ENCODE data around the gene HOXA3.

HOXA3 gene

DNA sequence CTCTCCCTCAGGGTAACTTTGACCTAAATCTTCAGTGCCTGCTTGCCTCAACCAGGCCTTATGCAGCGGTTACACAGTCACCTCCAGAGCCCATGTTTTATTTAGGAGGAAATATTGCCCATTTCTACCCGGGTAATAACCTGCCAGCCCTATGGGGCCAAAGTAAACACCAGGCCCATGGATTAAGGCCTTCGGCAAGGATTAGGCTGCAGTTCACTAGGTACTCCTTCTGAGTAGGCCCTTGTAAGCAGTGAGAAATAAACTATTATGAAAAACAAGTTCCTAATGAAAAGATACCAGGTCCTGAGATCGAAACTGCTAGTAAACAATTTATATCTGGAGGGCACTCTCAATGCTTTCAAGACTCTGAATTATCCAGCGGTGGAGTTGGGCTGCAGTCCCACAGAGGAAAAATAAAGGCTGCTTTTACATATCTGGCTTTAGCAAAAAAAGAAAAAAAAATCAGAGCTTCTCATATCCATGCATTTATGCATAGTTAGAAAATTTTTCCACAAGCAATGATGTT is 25.5 kb upstream of the HOXA3 start:
- no peak for DNase-seq

DNA sequence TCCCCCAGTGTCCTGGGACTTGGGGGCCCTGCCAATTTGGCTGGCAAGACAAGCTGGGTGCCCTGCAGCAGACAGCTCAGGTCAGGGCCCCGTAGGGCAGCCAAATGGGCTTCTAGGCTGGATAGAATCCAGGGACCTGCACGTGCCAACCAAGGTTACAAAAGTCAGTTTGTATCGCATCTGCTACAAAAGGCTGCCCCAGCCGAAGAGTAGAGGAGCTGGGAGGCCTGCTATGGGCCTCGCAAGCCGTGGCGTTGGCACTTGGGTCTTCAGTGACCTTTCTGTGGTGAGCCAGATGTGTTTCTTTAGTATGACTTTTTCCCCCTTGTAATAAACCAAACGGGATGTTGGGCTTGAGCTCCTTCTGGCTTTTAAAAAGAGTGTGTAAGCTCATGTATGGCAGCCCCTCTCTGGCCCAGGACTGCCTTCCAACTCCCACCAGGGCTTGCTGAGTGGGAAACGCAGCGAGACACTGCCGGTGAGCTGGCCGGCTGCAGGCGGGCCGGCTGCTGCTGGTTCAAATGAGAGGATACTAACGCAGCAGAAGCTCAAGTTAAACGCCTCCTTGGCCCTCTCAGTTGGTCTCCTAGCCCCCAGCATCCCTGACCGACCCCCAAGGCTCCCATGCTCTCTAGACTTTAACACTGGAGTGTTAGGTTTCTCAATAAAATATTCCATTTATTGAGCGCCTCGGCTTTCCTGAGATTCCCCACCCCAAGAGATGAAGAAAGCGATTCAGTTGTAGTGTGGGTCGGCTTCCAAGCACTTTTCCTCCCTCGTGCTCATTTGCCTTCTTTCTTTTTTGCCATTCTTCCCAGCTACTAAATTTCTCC is 24.8 kb upstream of the HOXA3 start:
- no peak for DNase-seq

DNA sequence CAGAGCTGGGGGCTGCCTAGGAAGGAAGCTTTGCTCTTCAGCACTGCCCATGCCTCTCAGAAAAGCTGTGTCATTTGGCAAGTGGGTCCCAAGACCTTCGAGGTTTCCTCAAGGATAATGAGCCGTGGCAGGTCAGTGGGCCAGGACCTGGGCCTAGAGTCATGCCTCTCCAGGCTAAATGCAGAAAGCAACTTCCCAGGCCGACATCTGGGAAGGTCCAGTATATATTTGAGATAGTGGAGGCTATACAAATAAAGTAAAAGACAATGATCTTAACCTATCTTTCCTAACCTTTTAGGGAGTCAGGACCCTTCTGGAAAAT is 24.1 kb upstream of the HOXA3 start:
- DNase-seq: no peak

DNA sequence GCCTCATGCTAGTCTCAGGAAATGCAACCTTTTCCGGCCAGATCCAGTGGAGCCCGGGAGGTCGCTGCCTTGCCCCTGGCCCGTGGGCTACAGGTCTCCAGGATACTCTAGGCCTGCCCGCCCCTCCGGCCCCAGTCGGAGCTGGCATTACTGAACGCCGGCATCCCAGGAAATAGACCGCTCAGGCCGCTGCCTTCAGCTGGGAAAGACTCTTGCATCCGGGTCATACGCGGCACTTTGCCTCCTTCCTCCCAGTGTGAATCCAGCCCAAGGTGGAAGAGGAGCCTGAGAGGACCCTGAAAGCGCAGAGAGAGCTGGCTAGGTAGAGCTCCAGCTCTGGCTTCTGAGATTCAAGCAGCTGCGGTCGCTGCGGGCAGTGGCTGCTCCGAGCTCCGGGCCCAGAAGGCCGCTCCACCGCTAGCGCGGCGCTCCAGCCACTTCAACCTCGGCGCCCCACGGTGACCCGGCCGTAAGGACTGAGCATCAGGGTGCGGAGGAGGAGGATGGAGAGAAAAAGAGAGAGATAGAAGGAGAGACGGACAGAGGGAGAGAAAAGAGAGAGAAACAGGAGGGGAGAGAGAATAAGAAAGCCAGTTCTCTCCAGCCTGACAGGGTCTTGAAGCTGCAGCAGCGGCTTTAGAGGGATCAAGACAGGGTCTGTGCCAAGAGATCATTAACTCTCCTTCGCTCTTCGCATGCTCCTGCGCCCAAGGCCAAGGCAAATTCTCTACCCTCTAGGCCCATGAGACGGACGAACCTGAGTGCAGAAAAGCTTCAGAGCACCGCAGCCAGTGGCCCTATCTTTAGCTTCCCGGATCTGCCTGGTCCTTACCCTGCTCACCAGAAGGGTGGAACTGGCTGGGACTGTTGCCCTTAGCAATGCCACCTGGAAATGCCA is 23.5 kb upstream of the HOXA3 start:
- DNase-seq: no peak

DNA sequence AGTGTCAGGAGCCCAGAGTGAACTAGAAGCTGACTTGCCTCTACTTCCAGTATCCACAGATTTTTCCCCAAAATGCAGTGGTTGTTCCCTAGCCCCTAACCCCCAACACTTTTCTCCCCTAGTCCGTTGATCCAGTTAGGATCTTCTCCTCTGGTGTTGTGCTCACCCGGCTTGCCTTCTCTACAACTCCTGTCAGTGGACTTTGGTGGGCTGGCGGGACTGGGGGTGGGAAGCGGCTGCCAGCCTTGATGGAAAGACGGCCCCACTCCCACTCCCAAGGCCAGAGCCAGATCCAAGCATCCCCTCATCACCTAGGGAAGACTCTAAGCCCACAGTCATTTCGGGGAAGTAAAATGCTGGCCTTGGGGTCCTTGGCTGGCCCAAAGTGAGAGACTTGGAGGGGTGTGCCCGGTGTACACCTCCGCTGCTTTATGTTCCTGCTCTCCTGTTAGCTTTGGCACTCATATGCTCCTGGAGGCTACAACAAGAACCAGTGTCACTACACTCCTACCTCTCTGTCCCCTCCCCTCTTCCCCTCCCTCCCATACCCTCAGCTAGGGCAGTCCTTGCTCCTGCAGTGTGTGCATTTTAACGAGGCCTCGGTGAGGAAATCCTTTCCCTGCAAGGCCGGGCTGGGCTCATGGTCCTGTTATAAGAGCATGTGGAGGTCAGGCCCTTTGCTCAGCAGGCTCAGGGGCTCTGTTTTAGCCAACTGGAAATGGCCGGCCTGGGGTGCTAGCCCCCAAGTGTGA is 22.7 kb upstream of the HOXA3 start:
- no peak for DNase-seq

DNA sequence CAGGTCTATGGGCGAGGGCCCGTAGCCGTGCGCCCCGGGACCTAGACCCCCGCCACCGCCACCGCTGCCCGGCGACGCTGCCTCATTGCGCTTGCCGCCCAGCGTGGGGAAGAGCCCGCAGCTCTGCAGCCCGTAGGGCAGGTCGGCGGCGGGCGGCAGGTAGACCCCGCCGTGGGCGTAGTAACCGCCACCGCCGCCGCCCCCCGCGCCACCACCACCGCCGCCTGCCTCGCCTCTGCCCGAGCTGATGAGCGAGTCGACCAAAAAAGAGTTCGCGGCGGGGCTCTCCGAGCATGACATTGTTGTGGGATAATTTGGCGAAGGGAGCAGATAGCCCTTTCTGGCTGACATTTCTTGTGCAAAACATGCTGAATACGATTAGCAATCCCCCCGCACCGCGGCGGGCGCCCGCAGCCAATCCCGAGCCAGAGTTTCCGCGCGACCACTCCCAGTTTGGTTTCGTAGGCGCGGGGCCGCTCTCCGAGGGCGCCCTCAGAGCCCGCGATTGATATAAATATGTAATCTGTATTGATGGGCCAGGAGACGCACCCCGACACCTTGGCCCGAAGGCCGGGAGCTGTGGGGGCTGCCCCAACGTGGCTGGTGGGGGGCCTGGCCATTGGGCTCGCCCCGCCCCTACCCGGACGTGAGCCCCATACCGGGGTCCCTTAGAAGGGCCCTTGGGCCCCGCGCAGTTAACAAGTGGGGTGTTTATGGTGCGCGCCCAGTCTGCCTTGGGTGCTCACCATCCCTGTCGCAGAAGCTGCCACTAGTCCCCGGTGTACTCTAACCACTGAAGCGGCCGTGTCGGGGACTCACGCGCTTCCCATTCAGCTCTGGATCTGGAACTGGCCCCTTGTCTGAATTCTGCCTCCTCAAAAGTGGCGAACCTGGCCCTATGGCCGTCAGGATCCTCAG is 21.8 kb upstream of the HOXA3 start, which contains the start of gene HOXA10:
TSS of gene HOXA10 (minus strand) at position 365 of the 918 bp plus-strand sequence. CDS start at position 351, 14 bp downstream.
- DNase-seq: peak; percentile 54 to 74

DNA sequence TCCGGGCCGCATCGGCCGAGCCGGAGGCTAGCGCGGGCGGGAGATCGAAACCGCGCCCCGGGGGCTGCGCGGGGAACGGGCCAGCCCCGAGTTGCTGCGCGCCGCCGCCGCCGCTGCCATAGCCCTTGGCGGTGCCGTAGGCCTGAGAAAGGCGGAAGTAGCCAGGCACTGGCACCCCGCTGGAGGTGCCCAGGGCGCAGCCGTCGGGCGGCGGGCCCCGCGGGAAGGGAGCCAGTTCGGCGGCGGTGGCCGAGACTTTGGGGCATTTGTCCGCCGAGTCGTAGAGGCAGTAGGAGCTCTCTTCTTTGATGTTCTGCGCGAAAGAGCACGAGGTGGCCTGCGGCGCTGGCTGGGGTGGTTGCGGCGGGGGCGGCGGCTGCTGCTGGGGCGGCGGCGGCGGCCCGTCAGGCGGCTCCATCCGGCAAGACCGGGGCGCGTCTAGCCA is 21.1 kb upstream of the HOXA3 start:
- peak; percentile 62 to 83 for DNase-seq

DNA sequence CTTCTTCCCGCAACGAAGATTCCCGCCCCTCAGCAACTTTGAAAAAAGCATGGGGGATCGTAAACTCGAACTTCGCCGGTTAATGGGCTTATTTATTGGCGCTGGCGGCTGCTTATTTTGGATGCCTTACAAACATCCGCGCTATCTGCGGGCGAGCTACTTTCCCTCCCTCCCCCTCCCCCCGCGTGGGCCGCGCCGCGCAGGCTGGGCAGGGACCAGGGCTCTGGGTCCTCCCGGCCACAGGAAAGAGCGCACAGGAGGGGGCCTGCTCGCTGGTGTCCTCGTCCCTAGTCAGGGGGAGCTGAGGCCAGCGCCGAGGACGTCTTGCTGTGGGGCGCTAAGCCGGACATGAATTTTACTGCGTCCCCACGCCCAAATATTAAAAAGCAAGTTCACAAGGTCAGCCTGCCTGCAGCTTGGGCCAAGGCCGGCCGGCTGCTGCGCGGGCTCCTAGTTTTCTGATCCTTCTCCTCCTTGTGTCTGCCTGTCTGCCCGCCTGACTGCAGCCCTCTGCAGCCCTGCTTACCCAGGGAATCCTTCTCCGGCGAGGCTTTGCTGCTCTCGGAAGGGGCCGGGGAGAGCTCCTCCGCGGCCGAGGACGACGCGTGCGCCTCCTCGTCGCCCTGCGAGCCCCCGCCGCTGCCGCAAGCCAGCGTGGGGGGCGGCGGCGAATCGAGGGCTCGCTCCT is 20.6 kb upstream of the HOXA3 start:
- DNase-seq: peak; percentile 60 to 83

DNA sequence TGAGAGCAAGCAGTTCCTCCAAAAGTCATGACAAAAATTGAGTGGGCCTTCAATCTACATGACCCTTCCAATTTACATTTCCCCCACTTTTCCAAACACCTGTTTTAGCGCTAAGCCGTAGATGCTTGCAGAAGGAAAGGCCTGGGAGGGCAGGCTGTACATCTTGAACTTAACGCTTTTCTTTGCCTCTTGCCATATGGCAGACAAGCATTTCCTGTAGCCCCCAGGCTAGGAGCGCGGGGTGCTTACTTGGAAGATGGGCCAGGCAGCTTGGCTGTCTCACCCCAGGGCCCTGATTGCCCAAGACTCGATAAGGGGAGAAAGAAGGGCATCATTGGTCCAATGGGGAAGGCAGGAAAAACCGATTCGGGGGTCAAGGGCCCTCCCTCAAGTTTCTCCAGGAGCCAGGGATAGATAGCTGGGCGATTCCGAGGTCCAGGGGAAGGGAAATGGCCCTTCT is 20.0 kb upstream of the HOXA3 start:
- peak in 1 of 2 experiments; percentile 49 for DNase-seq

DNA sequence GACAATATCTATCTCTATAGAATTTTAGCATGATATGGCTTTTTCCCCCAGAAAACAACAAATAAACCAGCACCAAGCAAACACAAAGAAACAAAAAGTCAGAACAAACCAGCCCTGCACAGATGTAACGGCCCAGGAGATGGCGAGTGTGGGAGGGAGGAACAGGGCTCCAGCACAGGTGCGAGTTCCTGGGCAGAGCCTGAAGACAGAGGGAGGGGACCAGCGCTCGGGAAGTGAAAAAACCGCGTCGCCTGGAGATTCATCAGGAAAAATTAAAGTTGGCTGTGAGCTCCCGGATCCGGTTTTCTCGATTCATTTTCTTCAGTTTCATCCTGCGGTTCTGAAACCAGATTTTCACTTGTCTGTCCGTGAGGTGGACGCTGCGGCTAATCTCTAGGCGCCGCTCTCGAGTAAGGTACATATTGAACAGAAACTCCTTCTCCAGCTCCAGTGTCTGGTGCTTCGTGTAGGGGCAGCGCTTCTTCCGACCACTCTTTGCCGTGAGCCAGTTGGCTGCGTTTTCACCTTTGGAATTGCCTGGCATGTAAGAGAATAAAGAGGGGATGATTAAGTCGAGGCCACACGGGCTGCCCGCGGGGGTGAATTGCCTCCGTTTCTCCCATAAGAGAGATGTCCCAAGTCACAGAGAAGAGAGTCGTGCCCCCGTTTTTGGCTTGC is 19.4 kb upstream of the HOXA3 start:
- peak; percentile 63 to 73 for DNase-seq

DNA sequence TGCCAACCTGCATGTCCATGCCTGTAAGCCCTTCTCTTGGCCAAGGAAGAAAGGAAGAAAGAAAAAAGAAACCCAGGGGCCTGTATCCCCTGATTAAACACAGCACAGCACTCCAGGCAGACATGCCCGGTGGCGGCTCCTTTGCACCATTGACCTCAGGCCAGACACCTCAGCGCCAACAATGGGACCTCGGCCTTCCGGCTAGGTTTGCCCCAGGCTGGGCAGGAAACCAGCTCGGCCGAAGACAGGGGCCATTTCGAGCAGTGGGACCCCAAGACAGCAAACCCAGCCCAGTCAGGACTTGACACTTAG is 18.9 kb upstream of the HOXA3 start:
- peak in 1 of 2 experiments; percentile 55 for DNase-seq

DNA sequence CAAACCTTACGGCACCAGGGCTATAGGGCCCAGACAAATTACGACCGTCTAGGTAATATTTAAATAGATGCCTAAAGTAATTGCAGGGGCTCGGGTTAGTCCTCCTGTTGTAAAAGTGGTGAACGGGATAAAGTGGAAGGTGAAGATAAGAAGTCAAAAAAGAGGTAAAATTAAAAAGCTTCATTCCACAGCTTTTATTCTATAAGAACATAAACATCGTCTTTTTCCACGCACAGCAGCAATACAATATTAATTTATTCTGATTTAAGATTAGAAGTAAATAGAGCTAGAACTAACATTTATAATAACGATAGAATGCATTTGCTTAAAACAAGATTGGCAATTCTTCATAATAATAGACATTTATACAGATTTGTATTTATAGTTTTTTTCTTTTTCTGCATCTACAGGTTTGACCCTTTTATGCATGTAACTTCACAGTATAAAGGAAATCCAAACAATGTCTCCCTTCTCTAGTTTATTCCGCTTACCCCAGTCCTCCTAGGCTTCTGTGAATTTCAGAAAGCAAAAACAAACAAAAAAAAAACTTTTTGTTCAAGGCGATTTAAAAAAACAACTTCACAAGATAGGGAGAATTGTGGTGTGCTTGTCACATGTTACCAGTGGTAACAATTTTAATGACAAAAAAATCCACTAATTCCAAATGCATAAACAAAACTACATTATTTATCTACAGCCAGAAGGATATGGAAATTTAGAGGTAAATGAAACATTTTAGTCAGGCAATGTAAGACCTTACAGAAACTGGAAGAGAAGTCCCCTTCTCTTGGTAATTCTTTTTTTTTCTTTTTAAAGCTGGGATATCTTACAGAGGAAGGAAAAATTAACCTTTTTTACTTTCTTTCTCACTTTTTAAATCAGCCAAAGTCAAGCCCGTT is 18.3 kb upstream of the HOXA3 start:
- no peak for DNase-seq

DNA sequence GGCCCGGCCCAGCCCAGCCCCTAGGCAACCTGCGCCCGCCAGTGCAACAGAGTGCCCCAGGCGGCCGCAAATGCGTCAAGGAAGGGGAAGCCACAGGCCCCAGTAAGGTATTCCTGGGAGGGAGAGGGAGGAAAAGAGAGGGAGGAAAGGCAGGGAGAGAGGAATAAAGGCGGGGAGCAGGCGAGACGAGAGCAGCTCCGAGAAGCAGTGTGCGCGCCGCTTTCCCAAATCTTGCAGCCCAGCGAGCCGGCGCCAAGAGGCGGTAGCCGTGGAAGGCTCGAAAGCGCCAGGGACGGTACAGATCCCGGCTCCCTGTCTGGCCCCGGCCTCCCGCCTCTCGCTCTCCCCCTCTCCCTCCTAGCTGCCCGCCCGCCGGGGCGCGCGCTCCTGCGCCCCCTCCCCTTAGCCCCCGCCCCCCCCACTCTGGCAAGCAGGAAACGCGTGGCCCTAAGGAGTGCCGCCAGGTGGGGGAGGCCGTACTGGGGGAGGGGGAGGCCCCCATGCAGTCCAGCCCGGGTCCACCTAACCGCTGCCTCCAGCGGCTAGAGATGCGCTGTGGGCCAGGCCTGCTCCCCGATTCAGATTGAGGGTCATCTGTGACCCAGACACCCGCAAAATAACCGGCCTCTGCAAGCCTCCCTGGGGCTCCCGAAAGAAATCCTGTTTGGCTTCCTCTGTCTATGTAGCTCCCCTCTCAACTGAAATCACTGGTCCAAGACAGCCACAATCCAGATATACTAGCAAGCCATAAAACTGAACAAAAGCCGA is 17.5 kb upstream of the HOXA3 start:
- DNase-seq: peak; percentile 84 to 85

DNA sequence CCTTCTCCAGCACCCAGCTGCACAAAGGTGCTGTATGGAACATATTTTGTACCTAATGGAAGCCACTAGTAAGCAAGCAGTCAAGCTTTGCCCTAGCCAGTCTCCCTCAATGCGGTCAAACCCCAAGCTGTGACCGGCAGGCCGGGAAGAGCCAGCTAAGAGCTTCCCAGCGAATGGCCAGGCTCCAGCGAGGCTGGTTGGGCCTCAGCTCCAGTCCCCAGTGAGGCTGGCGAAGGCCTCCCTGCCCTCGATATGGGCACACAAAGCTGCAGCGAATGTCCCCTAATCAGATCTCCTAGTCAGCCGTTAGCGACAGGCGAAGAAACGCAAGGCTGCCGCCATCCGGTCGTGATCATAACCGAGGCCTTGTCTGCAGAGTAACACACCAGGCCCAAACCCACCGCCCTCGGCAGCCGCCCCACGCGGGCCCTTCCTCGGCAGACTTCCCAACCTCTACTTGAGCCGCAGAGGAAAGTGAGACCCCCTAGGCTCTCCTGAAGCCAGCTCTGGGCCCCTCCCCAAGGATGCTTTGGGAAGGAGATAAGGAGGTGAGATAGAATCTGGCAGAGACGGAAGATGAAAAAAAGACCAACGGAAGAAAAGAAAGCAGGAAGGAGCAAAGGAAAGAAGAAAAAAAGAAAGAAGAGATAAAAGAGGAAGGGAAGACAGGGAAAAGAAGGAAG is 16.0 kb upstream of the HOXA3 start:
- peak; percentile 55 to 82 for DNase-seq

DNA sequence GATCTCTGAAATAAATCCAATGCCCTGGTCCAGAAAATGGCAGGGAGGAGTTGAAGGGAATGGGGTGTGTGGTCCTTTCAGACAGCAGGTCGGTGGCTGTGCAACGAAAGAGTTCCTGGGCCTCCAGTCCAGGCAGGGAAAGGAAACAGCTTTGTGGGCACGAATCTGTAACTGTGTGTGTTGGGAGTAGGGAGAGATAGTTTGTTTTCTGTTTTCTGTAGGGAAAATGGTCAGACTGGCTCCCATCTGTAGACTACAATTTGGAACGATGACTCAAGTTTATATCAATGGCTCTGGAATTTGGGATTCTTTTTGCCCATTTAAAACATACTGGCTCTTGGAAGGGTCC is 15.5 kb upstream of the HOXA3 start:
- peak in 1 of 2 experiments; percentile 35 for DNase-seq

DNA sequence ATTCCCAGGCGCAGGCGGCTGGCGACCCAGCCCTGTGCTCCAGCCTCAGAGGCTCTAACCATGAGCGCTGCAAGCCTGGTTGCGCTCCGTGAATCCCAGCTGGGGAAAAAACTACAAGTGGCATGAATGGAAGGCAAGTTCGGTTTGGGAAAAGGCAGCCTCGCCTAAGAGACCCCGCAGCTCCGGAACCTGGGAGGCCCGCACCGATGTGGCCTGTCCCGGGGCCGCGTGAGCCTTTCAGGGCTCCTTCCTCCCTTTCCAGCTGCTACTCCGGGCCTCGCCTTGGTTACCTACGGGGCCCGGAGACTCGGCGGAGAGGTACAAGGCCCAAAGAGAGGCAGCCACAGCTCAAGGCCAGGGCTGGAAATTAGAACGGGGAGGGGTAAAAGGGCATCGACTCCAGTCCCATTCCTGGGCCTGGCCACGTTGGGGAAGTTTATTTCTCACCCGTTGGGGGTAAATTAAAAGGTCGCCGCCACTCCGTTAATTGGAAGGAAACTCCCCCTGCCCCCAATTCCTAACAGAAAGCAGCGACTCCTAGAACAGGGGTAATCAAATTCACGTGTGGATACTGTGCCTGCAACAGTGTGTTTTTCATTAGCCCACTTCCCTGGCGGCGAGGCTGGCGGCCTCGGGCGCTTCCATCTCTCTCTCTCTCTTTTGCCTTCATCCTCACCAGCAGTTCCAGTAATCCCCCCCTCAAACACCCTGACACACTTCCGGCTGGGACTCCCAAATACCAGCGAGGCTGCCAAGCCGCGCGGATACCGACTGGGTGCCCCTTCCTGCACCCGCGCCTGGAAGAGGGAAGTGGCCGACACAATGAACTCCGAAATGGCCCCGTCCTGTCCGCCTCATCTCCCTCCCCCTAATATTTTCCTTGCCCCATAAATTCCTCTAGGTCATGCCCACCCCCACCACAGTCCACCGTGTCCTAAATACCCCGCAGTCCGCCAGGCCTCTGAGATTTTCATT is 14.4 kb upstream of the HOXA3 start:
- DNase-seq: peak; percentile 18 to 57

DNA sequence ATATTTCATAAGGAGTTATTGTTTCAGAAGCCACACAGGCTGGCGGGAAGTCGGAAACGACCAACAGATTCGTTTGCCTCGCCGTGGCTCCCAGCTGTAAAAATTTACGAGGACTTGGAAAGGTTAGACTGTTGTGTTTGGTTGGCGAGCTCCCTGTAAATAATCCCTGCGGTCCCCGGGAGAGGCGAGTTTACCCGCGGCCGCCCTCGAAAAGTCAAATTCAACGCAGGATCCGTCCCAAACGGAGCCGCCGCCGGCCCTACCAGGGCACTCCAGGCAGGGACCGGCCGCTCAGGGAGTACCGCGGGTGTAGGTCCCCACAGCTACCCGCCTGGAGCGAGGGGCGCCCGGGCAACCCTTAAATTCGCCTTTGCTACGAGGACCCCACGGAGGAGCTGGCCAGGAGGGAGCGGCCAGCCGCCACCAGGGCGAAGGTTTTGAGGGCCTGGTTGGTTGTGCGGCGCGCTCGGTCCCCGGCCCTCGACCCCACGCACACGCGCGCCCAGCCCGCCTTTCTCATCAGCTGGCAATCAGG is 13.7 kb upstream of the HOXA3 start:
- no peak for DNase-seq

Data from NCI-H2081 (cell line).